Astrocyte (in vitro differentiated cells and primary cell): ENCODE data around the gene NDUFA13. TPM values are rescaled to one million over a fixed set of nuclear protein-coding genes. Genes with fewer than 3 reads are reported as not detected.

ENCODE experiments used
- DNase-seq: peaks from one replicate; pipeline ENCODE4 v3.0.0-alpha.2; 2010; ENCODE audit warnings: low read depth
- FAIRE-seq: peaks from 2 replicates; lab custom pipeline; 2011; peaks lifted over from hg19 to GRCh38; lab: Jason Lieb, UNC
- H2AFZ ChIP-seq: 2 replicates; pipeline ENCODE4 v1.6.0; 2012; ENCODE audit warnings: low read depth, low read length, inconsistent platforms
- H3K27ac ChIP-seq: 2 replicates; pipeline ENCODE4 v1.5.1; 2011; ENCODE audit warnings: low read depth, low read length, inconsistent platforms
- H3K27me3 ChIP-seq: 2 replicates; pipeline ENCODE4 v1.6.0; 2011; ENCODE audit warnings: low read length, inconsistent platforms; ENCODE audit not compliant: insufficient read depth
- H3K36me3 ChIP-seq: 2 replicates; pipeline ENCODE4 v1.5.1; 2011; ENCODE audit warnings: low read length, inconsistent platforms; ENCODE audit not compliant: insufficient read depth
- H3K4me1 ChIP-seq: 2 replicates; pipeline ENCODE4 v1.5.1; 2011; ENCODE audit warnings: low read length, inconsistent platforms; ENCODE audit not compliant: insufficient read depth
- H3K4me2 ChIP-seq: 2 replicates; pipeline ENCODE4 v1.6.0; 2012; ENCODE audit warnings: low read length, inconsistent platforms
- H3K4me3 ChIP-seq: 2 replicates; pipeline ENCODE4 v1.5.1; 2011; ENCODE audit warnings: low read depth, mild to moderate bottlenecking, low read length, inconsistent platforms; ENCODE audit not compliant: insufficient read depth
- H3K79me2 ChIP-seq: 2 replicates; pipeline ENCODE4 v1.6.0; 2012; ENCODE audit warnings: mild to moderate bottlenecking, low read length, inconsistent platforms; ENCODE audit not compliant: insufficient read depth
- H3K9ac ChIP-seq: 2 replicates; pipeline ENCODE4 v1.6.0; 2012; ENCODE audit warnings: mild to moderate bottlenecking, low read length, inconsistent platforms
- H3K9me3 ChIP-seq: 2 replicates; pipeline ENCODE4 v1.5.1; 2012; ENCODE audit warnings: low read depth, mild to moderate bottlenecking, low read length, inconsistent platforms; ENCODE audit not compliant: insufficient read depth
- H4K20me1 ChIP-seq: 2 replicates; pipeline ENCODE4 v1.6.0; 2012; ENCODE audit warnings: low read length, inconsistent platforms; ENCODE audit not compliant: insufficient read depth
- H3K27ac Mint-ChIP-seq: one replicate; pipeline ENCODE4 v1.8.0; 2021; ENCODE audit warnings: mild to moderate bottlenecking, mixed read lengths; ENCODE audit not compliant: unreplicated experiment
- H3K27me3 Mint-ChIP-seq: one replicate; pipeline ENCODE4 v1.8.0; 2021; ENCODE audit warnings: low read depth, mixed read lengths; ENCODE audit not compliant: unreplicated experiment
- H3K36me3 Mint-ChIP-seq: one replicate; pipeline ENCODE4 v1.8.0; 2021; ENCODE audit warnings: low read depth, mixed read lengths; ENCODE audit not compliant: unreplicated experiment
- H3K4me1 Mint-ChIP-seq: one replicate; pipeline ENCODE4 v1.8.0; 2021; ENCODE audit warnings: low read depth, mixed read lengths; ENCODE audit not compliant: unreplicated experiment
- H3K4me3 Mint-ChIP-seq: one replicate; pipeline ENCODE4 v1.8.0; 2021; ENCODE audit warnings: mild to moderate bottlenecking, moderate library complexity, mixed read lengths; ENCODE audit not compliant: unreplicated experiment
- H3K9me3 Mint-ChIP-seq: one replicate; pipeline ENCODE4 v1.8.0; 2021; ENCODE audit warnings: mild to moderate bottlenecking, mixed read lengths; ENCODE audit not compliant: unreplicated experiment
- EZH2 ChIP-seq: IDR thresholded peaks from 2 replicates; pipeline ENCODE4 v1.6.1; 2012; ENCODE audit warnings: mild to moderate bottlenecking, low read length, inconsistent platforms; ENCODE audit not compliant: insufficient read depth
- total RNA-seq: library from RNA; stranded (reverse); gene quantifications from 2 replicates; pipeline ENCODE4 v1.2.1, GENCODE V29; 2021
- TF ChIP-seq, protein P1 (sequence below): IDR thresholded peaks from 2 replicates; pipeline ENCODE4 v1.5.1; 2011; ENCODE audit warnings: low read depth, mild to moderate bottlenecking, inconsistent platforms, low read length, moderate library complexity; ENCODE audit not compliant: insufficient read depth

Gene NDUFA13
- total RNA-seq, 1 donor from 2014 or later: 311 TPM

- H4K20me1 ChIP-seq: peaks cover 16% of the 10 kb centered on the region
- H3K9me3 ChIP-seq: no peaks in the 10 kb centered on the region
- FAIRE-seq (no peak), DNase-seq (no peak)
- H3K9ac ChIP-seq: no peak overlapping the region
- H3K4me2 ChIP-seq: no peak overlapping the region
- H3K27me3 Mint-ChIP-seq: no peaks in the 10 kb centered on the region
- no peaks in the 10 kb centered on the region for H3K4me1 Mint-ChIP-seq
- no peaks in the 10 kb centered on the region for H3K79me2 ChIP-seq
- no peaks in the 10 kb centered on the region for H3K27me3 ChIP-seq
- H3K36me3 Mint-ChIP-seq: peaks cover 19% of the 10 kb centered on the region
- no peaks in the 10 kb centered on the region for H3K9me3 Mint-ChIP-seq
- H3K4me3 ChIP-seq: no peak overlapping the region
- H3K4me3 Mint-ChIP-seq: no peak overlapping the region
- no peaks in the 10 kb centered on the region for H3K4me1 ChIP-seq
- H3K27ac ChIP-seq: no peak overlapping the region
- H2AFZ ChIP-seq: no peak overlapping the region
- no peak overlapping the region for H3K27ac Mint-ChIP-seq
- no peak for TF ChIP-seq EZH2
- TF ChIP-seq, protein P1, sequence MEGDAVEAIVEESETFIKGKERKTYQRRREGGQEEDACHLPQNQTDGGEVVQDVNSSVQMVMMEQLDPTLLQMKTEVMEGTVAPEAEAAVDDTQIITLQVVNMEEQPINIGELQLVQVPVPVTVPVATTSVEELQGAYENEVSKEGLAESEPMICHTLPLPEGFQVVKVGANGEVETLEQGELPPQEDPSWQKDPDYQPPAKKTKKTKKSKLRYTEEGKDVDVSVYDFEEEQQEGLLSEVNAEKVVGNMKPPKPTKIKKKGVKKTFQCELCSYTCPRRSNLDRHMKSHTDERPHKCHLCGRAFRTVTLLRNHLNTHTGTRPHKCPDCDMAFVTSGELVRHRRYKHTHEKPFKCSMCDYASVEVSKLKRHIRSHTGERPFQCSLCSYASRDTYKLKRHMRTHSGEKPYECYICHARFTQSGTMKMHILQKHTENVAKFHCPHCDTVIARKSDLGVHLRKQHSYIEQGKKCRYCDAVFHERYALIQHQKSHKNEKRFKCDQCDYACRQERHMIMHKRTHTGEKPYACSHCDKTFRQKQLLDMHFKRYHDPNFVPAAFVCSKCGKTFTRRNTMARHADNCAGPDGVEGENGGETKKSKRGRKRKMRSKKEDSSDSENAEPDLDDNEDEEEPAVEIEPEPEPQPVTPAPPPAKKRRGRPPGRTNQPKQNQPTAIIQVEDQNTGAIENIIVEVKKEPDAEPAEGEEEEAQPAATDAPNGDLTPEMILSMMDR: no peak
- peaks cover 24% of the 10 kb centered on the region for H3K36me3 ChIP-seq
Observed at GRCh38 chr19:19506592-19506991, 9.4 kb upstream of the NDUFA13 start.

- Mint-ChIP-seq H3K4me3 (no peak overlapping the region), H3K36me3 (peaks cover 18% of the 10 kb centered on the region), H3K27me3 (no peaks in the 10 kb centered on the region), H3K27ac (peak overlapping the region; percentile 69), H3K9me3 (peaks cover 3% of the 10 kb centered on the region), H3K4me1 (no peaks in the 10 kb centered on the region)
- no peak overlapping the region for H3K4me3 ChIP-seq
- peaks cover 16% of the 10 kb centered on the region for H4K20me1 ChIP-seq
- H3K9me3 ChIP-seq: no peaks in the 10 kb centered on the region
- DNase-seq (no peak), FAIRE-seq (no peak)
- H3K36me3 ChIP-seq: peaks cover 23% of the 10 kb centered on the region
- H3K4me1 ChIP-seq: no peaks in the 10 kb centered on the region
- no peak overlapping the region for H2AFZ ChIP-seq
- no peak overlapping the region for H3K9ac ChIP-seq
- no peak overlapping the region for H3K4me2 ChIP-seq
- no peaks in the 10 kb centered on the region for H3K79me2 ChIP-seq
- TF ChIP-seq, protein P1: no peak
- TF ChIP-seq EZH2: no peak
- no peaks in the 10 kb centered on the region for H3K27me3 ChIP-seq
- H3K27ac ChIP-seq: no peak overlapping the region
Observed at GRCh38 chr19:19507354-19507753, 8.7 kb upstream of the NDUFA13 start.

- Histone ChIP-seq H3K4me3 (no peak overlapping the region), H3K79me2 (no peaks in the 10 kb centered on the region), H4K20me1 (peaks cover 14% of the 10 kb centered on the region), H3K9me3 (no peaks in the 10 kb centered on the region), H3K4me2 (no peak overlapping the region), H3K27ac (no peak overlapping the region), H3K27me3 (no peaks in the 10 kb centered on the region), H3K4me1 (no peaks in the 10 kb centered on the region), H3K36me3 (peaks cover 16% of the 10 kb centered on the region), H2AFZ (no peak overlapping the region), H3K9ac (no peak overlapping the region)
- no peak overlapping the region for H3K27ac Mint-ChIP-seq
- H3K36me3 Mint-ChIP-seq: peaks cover 14% of the 10 kb centered on the region
- no peak overlapping the region for H3K4me3 Mint-ChIP-seq
- FAIRE-seq (no peak), DNase-seq (no peak)
- no peaks in the 10 kb centered on the region for H3K27me3 Mint-ChIP-seq
- peaks cover 3% of the 10 kb centered on the region for H3K9me3 Mint-ChIP-seq
- no peaks in the 10 kb centered on the region for H3K4me1 Mint-ChIP-seq
- no peak for TF ChIP-seq EZH2
Observed at GRCh38 chr19:19508217-19508616, 7.8 kb upstream of the NDUFA13 start.
